Measurements from ENCODE around the gene CLCNKA.
A peak's percentile ranks its signal among the peaks of the same experiment; 100 is the strongest.

Gene CLCNKA

GRCh38 chr1:16066245-16066644 is 44.4 kb downstream of the CLCNKA start:
- no peak for DNase-seq

GRCh38 chr1:16067127-16067768 is 45.4 kb downstream of the CLCNKA start:
- peak; percentile 77 for DNase-seq

- no peak for DNase-seq
Measured at GRCh38 chr1:16067933-16068332, 46.1 kb downstream of the CLCNKA start.

- no peak for DNase-seq
Measured at GRCh38 chr1:16068356-16069270, 46.8 kb downstream of the CLCNKA start.

- DNase-seq, result no peak
Measured at GRCh38 chr1:16070640-16071355, 49.0 kb downstream of the CLCNKA start.

- DNase-seq, result no peak
Measured at GRCh38 chr1:16071614-16072013, 49.8 kb downstream of the CLCNKA start.

GRCh38 chr1:16072095-16072494 is 50.3 kb downstream of the CLCNKA start:
- DNase-seq, result no peak

- peak; percentile 31 for DNase-seq
Measured at GRCh38 chr1:16072616-16073484, 51.0 kb downstream of the CLCNKA start.

- peak; percentile 31 for DNase-seq
Measured at GRCh38 chr1:16073490-16074119, 51.8 kb downstream of the CLCNKA start, which contains the start of gene FAM131C. FAM131C (minus strand) TSS chr1:16073651; CDS start chr1:16073442, 209 bp downstream.

- DNase-seq, result no peak
Measured at GRCh38 chr1:16074217-16074616, 52.4 kb downstream of the CLCNKA start.

- DNase-seq, result peak; percentile 20
Measured at GRCh38 chr1:16075337-16076030, 53.6 kb downstream of the CLCNKA start.

- no peak for DNase-seq
Measured at GRCh38 chr1:16076031-16076864, 54.4 kb downstream of the CLCNKA start.

GRCh38 chr1:16076865-16077238 is 55.0 kb downstream of the CLCNKA start:
- DNase-seq, result no peak

- DNase-seq, result no peak
Measured at GRCh38 chr1:16077406-16078245, 55.8 kb downstream of the CLCNKA start.

- DNase-seq, result peak; percentile 80
Measured at GRCh38 chr1:16078925-16079656, 57.3 kb downstream of the CLCNKA start.

GRCh38 chr1:16080422-16081150 is 58.8 kb downstream of the CLCNKA start:
- no peak for DNase-seq

- no peak for DNase-seq
Measured at GRCh38 chr1:16081636-16082035, 59.8 kb downstream of the CLCNKA start.

All from NCI-H2171 treated with DMSO at 0.1 percent for 48 hours (cell line).